SKM-1 (cell line): ENCODE measurements around the gene CAMSAP2.
"Not testable (repeated sequence)": the region's sequence is repeated elsewhere in the genome, so short reads cannot be mapped to it uniquely, and the experiment has no call there.

Experiments used
- DNase-seq: peaks from one replicate; lab custom pipeline; 2025; ENCODE audit not compliant: unreplicated experiment; lab: John Stamatoyannopoulos, UW

CAMSAP2 gene

GRCh38 chr1:200737647-200738291, 924 bp upstream of the CAMSAP2 start:
- no peak for DNase-seq

GRCh38 chr1:200738949-200739651, 407 bp downstream of the CAMSAP2 start:
- peak; percentile 62 for DNase-seq

DNA sequence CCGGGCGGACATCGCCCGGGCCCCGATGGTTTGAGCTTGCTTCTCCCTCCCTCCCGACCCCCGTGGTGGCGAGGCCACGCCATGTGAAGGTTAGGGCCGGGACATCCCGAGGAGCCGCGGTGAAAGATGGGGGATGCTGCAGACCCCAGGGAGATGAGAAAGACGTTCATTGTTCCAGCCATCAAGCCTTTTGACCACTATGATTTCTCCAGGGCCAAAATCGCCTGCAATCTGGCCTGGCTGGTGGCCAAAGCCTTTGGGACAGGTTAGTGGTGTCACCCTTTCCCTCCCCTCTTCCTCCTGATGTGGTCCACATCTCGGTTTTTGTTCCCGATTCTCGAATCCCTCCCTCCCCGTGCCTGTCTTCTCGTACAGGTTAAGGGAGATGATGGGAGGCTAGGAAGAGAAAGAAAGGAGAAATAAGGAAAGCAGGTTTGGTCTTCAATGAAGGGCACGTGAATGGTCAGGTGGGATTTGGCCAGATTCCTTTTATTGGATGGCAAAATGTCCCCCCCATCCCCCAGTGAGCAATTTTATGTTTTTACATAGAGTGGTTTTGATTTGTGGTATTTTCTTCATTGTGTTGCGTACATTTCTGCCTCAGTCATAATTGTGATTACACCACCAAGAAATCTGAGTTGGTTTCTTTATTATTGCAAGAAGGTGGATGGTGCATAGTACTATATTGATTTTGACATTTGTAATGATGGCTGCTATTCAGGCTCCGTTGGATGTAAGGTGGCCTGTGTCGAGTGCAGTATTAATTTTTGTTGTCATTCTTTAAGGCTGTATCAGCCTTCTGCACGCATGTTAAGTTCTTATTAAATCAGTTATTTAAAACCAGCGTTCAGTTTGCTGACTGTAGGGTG, 1.2 kb downstream of the CAMSAP2 start:
- no peak for DNase-seq

DNA sequence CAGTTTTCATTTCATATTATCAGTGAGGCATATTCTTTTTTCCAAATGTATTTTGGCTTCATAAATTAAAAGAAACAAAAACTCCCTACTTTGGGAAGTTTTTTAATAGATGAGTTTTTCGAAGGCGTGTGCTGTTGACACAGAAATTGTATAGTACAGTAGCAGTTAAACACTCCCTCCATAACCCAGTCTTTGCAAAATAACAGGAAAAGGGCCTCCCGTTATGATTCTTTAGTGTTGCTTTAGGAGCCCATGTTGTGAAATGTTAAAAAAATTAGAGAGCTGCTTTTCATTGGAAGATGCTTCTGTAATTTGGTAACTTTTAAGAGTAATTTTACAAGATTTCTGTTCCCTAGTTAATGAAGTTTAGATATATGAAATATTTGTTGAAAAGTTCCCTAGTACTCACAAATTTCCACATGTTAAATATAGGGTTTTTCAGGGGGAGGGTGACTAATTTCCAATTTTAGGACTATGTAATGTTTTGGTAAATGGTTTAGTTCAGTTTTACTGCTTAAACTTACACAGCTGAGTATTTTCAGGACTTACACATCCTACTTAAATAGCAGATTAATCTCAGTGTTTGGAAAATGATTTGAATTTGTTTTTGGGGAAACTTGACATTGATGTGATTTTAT, 2.0 kb downstream of the CAMSAP2 start:
- DNase-seq = no peak

- no peak for DNase-seq
Observed at GRCh38 chr1:200741551-200742207, 3.0 kb downstream of the CAMSAP2 start.

DNA sequence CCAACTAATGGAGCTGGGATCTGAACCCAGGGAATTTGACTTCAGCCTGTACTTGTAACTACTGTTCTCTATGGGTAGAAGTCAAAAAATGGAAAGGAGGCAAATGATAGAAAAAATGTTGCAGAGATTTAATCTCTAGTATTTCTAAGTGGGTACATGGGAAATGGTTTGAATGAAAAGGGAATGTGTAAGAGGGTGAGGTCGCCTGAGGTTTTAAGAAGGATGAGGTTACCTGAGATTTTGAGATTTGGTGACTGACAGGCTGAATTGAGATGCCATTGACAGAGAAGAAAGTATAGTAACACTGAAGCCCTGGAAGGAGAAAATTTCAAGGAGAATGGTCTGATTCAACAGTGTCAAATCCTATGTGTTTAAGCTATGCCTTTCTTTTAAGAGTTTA, 5.5 kb downstream of the CAMSAP2 start:
- no peak for DNase-seq

- no peak for DNase-seq
Observed at GRCh38 chr1:200749090-200749489, 10.4 kb downstream of the CAMSAP2 start.

- DNase-seq = not testable (repeated sequence)
Observed at GRCh38 chr1:200750749-200751148, 12.1 kb downstream of the CAMSAP2 start.

- DNase-seq = no peak
Observed at GRCh38 chr1:200751717-200752116, 13.0 kb downstream of the CAMSAP2 start.

DNA sequence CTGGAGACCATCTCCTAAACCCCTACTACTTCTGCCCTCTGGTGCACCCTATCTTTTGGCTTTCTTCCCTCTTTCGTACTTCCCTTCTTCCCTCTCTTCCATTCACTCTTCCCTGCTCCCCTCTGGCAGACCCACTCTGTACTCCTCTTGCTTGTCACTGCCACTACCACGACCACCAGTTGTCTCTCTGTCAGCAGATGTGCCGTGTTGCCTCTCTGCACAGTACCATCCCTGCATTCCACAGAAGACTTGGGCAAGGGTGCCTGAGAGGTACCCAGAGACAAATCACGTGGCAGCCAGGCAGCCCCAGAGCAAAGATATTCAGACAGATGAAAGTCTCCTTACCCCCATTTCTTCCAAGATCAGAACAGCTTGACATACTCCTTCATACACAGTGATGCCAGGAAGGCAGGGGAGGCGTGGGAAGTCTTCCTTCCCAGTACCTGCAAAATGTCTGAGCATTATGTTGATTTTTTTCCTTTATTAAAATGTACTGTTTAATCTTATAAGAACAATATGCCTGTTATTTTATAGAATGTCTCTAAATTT, 15.0 kb downstream of the CAMSAP2 start:
- DNase-seq = no peak

- DNase-seq = no peak
Observed at GRCh38 chr1:200755456-200755855, 16.8 kb downstream of the CAMSAP2 start.

DNA sequence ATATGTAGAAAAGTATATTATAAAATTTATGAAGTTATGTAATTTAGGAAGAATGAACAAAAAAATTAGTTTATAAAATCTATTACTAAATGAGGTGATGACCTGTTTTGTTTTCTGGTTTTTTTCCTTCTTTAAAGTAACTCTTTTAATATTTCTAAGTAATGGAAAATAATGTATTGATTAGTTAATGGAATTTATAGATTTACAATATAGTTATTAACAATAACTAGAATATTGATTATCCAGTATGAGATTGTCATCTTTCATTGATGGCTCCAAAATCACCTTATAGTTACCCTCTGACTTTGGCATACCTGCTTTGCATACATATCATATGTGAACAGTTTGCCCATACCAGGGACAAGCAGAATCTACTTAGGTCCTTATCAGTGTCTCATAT, 23.4 kb downstream of the CAMSAP2 start:
- DNase-seq = no peak

GRCh38 chr1:200767321-200767720, 28.6 kb downstream of the CAMSAP2 start:
- DNase-seq = no peak

DNA sequence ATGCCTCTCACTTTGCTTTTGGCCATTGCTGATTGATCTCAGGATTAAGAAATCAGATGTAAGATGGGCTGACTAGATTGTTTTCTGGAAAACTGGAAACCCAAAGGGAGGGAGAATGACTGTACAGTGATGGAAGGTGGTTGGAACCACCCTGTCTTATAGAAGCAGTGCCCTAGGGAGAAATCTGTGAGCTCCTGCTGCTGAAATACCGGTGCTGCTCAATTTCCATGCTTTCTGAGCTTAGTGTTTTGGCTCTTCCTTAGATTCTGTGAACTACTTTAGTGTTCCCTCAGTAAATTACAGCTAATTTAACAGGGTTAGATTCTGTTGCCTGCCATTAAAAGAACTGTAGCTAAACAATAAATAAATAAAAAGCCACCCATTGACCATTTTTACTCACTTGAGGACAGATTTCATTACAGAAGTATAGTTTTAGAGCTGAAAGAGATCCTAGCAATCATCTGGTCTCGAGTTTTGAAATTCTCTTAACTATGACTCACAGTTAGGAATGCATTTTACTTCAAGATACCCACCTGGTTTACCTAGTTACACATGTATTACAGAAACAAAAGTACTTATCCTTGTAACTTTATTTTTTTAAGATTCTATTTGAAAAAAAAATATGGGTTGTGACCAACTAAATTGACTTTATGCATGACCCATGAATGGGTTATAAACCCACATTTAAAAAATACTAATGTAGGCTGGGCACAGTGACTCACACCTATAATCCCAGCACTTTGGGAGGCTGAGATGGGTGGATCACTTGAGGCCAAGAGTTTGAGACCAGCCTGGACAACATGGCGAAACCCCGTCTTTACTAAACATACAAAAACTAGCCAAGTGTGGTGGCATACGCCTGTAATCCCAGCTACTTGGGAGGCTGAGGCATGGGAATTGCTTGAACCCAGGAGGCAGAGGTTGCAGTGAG, 33.2 kb downstream of the CAMSAP2 start:
- no peak for DNase-seq

DNA sequence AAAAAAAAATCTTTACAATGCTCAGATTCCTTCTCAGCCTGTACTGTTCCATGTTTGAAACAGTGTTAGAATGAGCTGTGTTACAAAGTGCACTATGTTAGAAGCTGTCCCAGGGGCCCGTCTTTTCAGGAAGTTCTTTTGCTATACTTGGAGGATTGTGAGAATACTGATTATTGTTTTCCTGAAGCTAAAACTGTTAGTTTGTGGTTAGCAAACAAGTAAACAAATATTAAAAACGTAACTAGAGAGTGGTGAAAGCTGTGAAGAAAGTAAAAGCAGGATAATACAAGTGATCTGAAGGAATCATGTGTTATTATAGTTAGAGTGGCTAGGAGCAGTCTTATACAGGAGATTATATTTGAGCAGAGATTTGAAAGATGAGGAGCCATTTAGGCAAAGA, 35.6 kb downstream of the CAMSAP2 start:
- DNase-seq = no peak

- DNase-seq = no peak
Observed at GRCh38 chr1:200774735-200775444, 36.2 kb downstream of the CAMSAP2 start.

DNA sequence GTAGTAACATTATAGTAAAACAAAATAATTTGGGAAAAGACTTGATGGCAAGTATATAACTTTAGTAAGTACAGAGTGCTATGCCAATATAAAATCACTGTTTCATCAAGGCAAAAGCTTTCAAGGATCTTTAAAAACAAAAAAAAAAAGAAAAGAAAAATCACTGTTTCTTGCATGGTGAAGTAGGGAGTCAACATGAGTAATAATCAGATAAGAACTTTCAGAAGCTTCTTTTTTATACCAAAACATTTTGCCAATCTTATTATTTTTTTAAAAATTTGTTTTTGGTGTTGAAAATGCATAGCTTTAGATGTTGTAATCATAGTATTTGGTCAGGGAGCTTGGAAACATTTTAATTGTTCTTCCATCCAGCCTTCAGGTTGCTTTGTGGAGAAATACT, 37.2 kb downstream of the CAMSAP2 start:
- no peak for DNase-seq

- DNase-seq = no peak
Observed at GRCh38 chr1:200776949-200777348, 38.3 kb downstream of the CAMSAP2 start.

GRCh38 chr1:200778766-200779165, 40.1 kb downstream of the CAMSAP2 start:
- DNase-seq = no peak
